GM12892 (cell line): ENCODE measurements around the gene GLUD2.

ENCODE experiments used
- POLR2A ChIP-seq: IDR thresholded peaks from 2 replicates; pipeline ENCODE4 v1.6.1; 2011; ENCODE audit warnings: low read depth, low read length, control low read depth
- POLR2AphosphoS5 ChIP-seq: IDR thresholded peaks from 2 replicates; pipeline ENCODE4 v1.6.1; 2011; ENCODE audit warnings: low read depth, low read length, control low read depth
- TAF1 ChIP-seq: IDR thresholded peaks from 2 replicates; pipeline ENCODE4 v1.6.1; 2011; ENCODE audit warnings: low read depth, mild to moderate bottlenecking, control low read depth, low read length, borderline replicate concordance

- no peak for TF ChIP-seq POLR2AphosphoS5
- no peak for TF ChIP-seq POLR2A
- TF ChIP-seq TAF1: no peak
Observed at GRCh38 chrX:120999413-120999812, 48.0 kb upstream of the GLUD2 start.
